IMR-90 (cell line): ENCODE measurements around the gene CLEC20A. TPM values are rescaled to one million over a fixed set of nuclear protein-coding genes. Genes with fewer than 3 reads are reported as not detected.

Experiments used
- ATAC-seq: fragments of 200-7000 bp; cut with Tn5 transposase; 2 replicates; pipeline ENCODE4 v1.9.1; 2020; ENCODE audit warnings: low read depth, mild to moderate bottlenecking, moderate library complexity
- Bru-seq: library from RNA; stranded (reverse); fragments of 400-500 nt; gene quantifications from one replicate; lab custom pipeline; 2021; lab: Mats Ljungman, UMichigan
- BruChase-seq, 2 experiments: library from RNA; stranded (reverse); fragments of 400-500 nt; gene quantifications; one replicate each; lab custom pipeline; 2021; lab: Mats Ljungman, UMichigan
- BruUV-seq: library from RNA; stranded (reverse); fragments of 400-500 nt; replicated peaks from 2 replicates; lab custom pipeline; 2021; lab: Mats Ljungman, UMichigan
- CTCF ChIA-PET: fragments of 300-600 bp; formaldehyde crosslinking; extraction: SDS; loops from one replicate; lab custom pipeline; 2021; ENCODE audit warnings: antibody characterized with exemption; lab: Yijun Ruan, JAX
- POLR2A ChIA-PET: fragments of 300-600 bp; sonication (Branson Sonifier 250); formaldehyde crosslinking; loops from one replicate; lab custom pipeline; 2022; ENCODE audit warnings: antibody characterized with exemption; ENCODE audit not compliant: unreplicated experiment; lab: Charles Lee
- DNase-seq: peaks from one replicate; pipeline ENCODE4 v3.0.0; 2013
- H2AFZ ChIP-seq: replicated peaks from 2 replicates; pipeline ENCODE3; 2013; ENCODE audit warnings: low read length, mild to moderate bottlenecking; ENCODE audit not compliant: poor library complexity
- H2AK5ac ChIP-seq: 2 replicates; pipeline ENCODE4 v1.6.1; 2013; ENCODE audit warnings: low read depth, low read length, inconsistent platforms
- H2AK9ac ChIP-seq: replicated peaks from 2 replicates; pipeline ENCODE3; 2013; ENCODE audit warnings: mild to moderate bottlenecking, low read depth, low read length, moderate library complexity; ENCODE audit not compliant: poor library complexity
- H2BK120ac ChIP-seq: 2 replicates; pipeline ENCODE4 v1.6.1; 2013; ENCODE audit warnings: low read depth, low read length, inconsistent platforms
- H2BK15ac ChIP-seq: 3 replicates; pipeline ENCODE4 v1.6.1; 2013; ENCODE audit warnings: low read depth, low read length, inconsistent platforms
- H2BK20ac ChIP-seq: 2 replicates; pipeline ENCODE4 v1.6.1; 2013; ENCODE audit warnings: low read depth, mild to moderate bottlenecking, inconsistent platforms, low read length, moderate library complexity
- H2BK5ac ChIP-seq: 2 replicates; pipeline ENCODE4 v1.6.1; 2013; ENCODE audit warnings: mild to moderate bottlenecking, low read depth, low read length, inconsistent platforms; ENCODE audit not compliant: poor library complexity, severe bottlenecking
- H3K14ac ChIP-seq: replicated peaks from 2 replicates; pipeline ENCODE4 v1.6.1; 2013; ENCODE audit warnings: low read depth, low read length, inconsistent platforms
- H3K18ac ChIP-seq: 2 replicates; pipeline ENCODE4 v1.6.1; 2013; ENCODE audit warnings: low read depth, low read length, control low read depth
- H3K23ac ChIP-seq: 2 replicates; pipeline ENCODE4 v1.6.1; 2013; ENCODE audit warnings: low read depth, low read length, inconsistent platforms
- H3K27ac ChIP-seq: 2 replicates; pipeline ENCODE4 v1.5.1; 2013; ENCODE audit warnings: mild to moderate bottlenecking, control low read depth, low read length; ENCODE audit not compliant: insufficient read depth
- H3K27me3 ChIP-seq: 2 replicates; pipeline ENCODE4 v1.6.1; 2013; ENCODE audit warnings: low read length; ENCODE audit not compliant: control insufficient read depth, insufficient read depth
- H3K36me3 ChIP-seq: 2 replicates; pipeline ENCODE4 v1.6.1; 2013; ENCODE audit warnings: low read length, mixed read lengths; ENCODE audit not compliant: control insufficient read depth, insufficient read depth
- H3K4ac ChIP-seq: 2 replicates; pipeline ENCODE4 v1.6.1; 2013; ENCODE audit warnings: low read depth, low read length, inconsistent platforms
- H3K4me1 ChIP-seq: 2 replicates; pipeline ENCODE4 v1.6.1; 2013; ENCODE audit warnings: low read length, mixed read lengths; ENCODE audit not compliant: control insufficient read depth, insufficient read depth
- H3K4me2 ChIP-seq: 2 replicates; pipeline ENCODE4 v1.6.1; 2013; ENCODE audit warnings: low read depth, mild to moderate bottlenecking, control low read depth, low read length, moderate library complexity
- H3K4me3 ChIP-seq: 2 replicates; pipeline ENCODE4 v1.5.1; 2013; ENCODE audit warnings: low read depth, mild to moderate bottlenecking, control low read depth, low read length, moderate library complexity; ENCODE audit not compliant: insufficient read depth
- H3K56ac ChIP-seq: 2 replicates; pipeline ENCODE4 v1.6.1; 2013; ENCODE audit warnings: low read length, inconsistent platforms; ENCODE audit not compliant: insufficient read depth; ENCODE audit errors: extremely low read depth
- H3K79me1 ChIP-seq, 2 experiments: 2 replicates each; pipeline ENCODE4 v1.6.1; 2013; ENCODE audit warnings: low read length in 2 of 2, inconsistent platforms in 1 of 2, low read depth in 1 of 2
- H3K9ac ChIP-seq: 2 replicates; pipeline ENCODE4 v1.6.1; 2013; ENCODE audit warnings: low read depth, low read length, control low read depth
- H3K9me1 ChIP-seq: 2 replicates; pipeline ENCODE4 v1.6.1; 2013; ENCODE audit warnings: low read length, inconsistent platforms; ENCODE audit not compliant: insufficient read depth
- H3K9me3 ChIP-seq: 2 replicates; pipeline ENCODE4 v1.6.1; 2013; ENCODE audit warnings: low read length; ENCODE audit not compliant: control insufficient read depth, insufficient read depth
- H4K20me1 ChIP-seq: 2 replicates; pipeline ENCODE4 v1.6.1; 2013; ENCODE audit warnings: low read length, inconsistent platforms; ENCODE audit not compliant: insufficient read depth
- H4K5ac ChIP-seq: 2 replicates; pipeline ENCODE4 v1.6.1; 2013; ENCODE audit warnings: mild to moderate bottlenecking, low read depth, low read length, control low read depth
- H4K8ac ChIP-seq, 2 experiments: 2 replicates each; pipeline ENCODE4 v1.6.1; 2013; ENCODE audit warnings: low read depth in 2 of 2, low read length in 2 of 2, control low read depth in 1 of 2, inconsistent platforms in 1 of 2
- H4K91ac ChIP-seq: 2 replicates; pipeline ENCODE4 v1.6.1; 2013; ENCODE audit warnings: low read depth, low read length, inconsistent platforms; ENCODE audit not compliant: insufficient read depth
- CEBPB ChIP-seq: IDR thresholded peaks from 2 replicates; pipeline ENCODE4 v1.6.1; 2012; ENCODE audit warnings: low read depth, low read length, improper control_type of control experiment
- CHD1 ChIP-seq: IDR thresholded peaks from 2 replicates; pipeline ENCODE4 v1.6.1; 2012; ENCODE audit warnings: low read depth, low read length, improper control_type of control experiment
- CTCF ChIP-seq: conservative IDR thresholded peaks from 2 replicates; pipeline ENCODE4 v1.5.1; 2012; ENCODE audit warnings: mild to moderate bottlenecking, low read depth, low read length, improper control_type of control experiment
- ELK1 ChIP-seq: fragments of 150-350 bp; IDR thresholded peaks from 2 replicates; pipeline ENCODE4 v1.6.1; 2016; ENCODE audit warnings: low read depth, mild to moderate bottlenecking, low read length, moderate library complexity, borderline replicate concordance
- FOS ChIP-seq: fragments of 150-350 bp; IDR thresholded peaks from 2 replicates; pipeline ENCODE4 v1.6.1; 2016; ENCODE audit warnings: low read depth, low read length
- MAFK ChIP-seq: IDR thresholded peaks from 2 replicates; pipeline ENCODE4 v1.6.1; 2012; ENCODE audit warnings: low read depth, low read length, improper control_type of control experiment
- MAZ ChIP-seq: IDR thresholded peaks from 2 replicates; pipeline ENCODE4 v1.6.1; 2012; ENCODE audit warnings: low read depth, mild to moderate bottlenecking, low read length, improper control_type of control experiment, moderate library complexity, borderline replicate concordance
- MXI1 ChIP-seq: IDR thresholded peaks from 2 replicates; pipeline ENCODE4 v1.6.1; 2012; ENCODE audit warnings: low read depth, mild to moderate bottlenecking, low read length, moderate library complexity, borderline replicate concordance
- RCOR1 ChIP-seq: IDR thresholded peaks from 2 replicates; pipeline ENCODE4 v1.6.1; 2012; ENCODE audit warnings: mild to moderate bottlenecking, low read length, improper control_type of control experiment; ENCODE audit not compliant: insufficient replicate concordance
- RFX5 ChIP-seq: IDR thresholded peaks from 2 replicates; pipeline ENCODE4 v1.8.0; 2012; ENCODE audit warnings: low read depth, mild to moderate bottlenecking, low read length, moderate library complexity
- SMC3 ChIP-seq: fragments of 150-350 bp; IDR thresholded peaks from 2 replicates; pipeline ENCODE4 v1.6.1; 2016; ENCODE audit warnings: low read depth, mild to moderate bottlenecking, antibody characterized with exemption, low read length, moderate library complexity
- USF2 ChIP-seq: fragments of 150-350 bp; IDR thresholded peaks from 2 replicates; pipeline ENCODE4 v1.6.1; 2017; ENCODE audit warnings: mild to moderate bottlenecking, antibody characterized with exemption, low read length, low read depth
- WGBS, 2 experiments: methylation state at CpG; one replicate each; pipeline versions ENCODE4 v1.1.5 to v1.1.7; 2013; ENCODE audit warnings: missing lambda C conversion rate in 2 of 2; ENCODE audit not compliant: insufficient read length in 1 of 2; ENCODE audit errors: extremely low coverage in 2 of 2; 5-methylcytosine and 5-hydroxymethylcytosine counted together
- dilution Hi-C: fragments of 300-500 bp; cut with HindIII; formaldehyde crosslinking; loops from one replicate; pipeline ENCODE4 v1.14.3; 2018; ENCODE audit warnings: low sequenced_read_pairs; ENCODE audit not compliant: unreplicated experiment
- in situ Hi-C: fragments of 300-500 bp; cut with MboI; formaldehyde crosslinking; loops from 3 replicates; pipeline ENCODE4 v1.14.3; 2019; ENCODE audit warnings: low sequenced_read_pairs, inconsistent platforms, mixed read lengths
- intact Hi-C: fragments of 100-400 bp; cut with micrococcal nuclease; formaldehyde crosslinking; loops from 2 replicates; pipeline ENCODE4 v1.10.0; 2022
- long read RNA-seq: library from polyadenylated mRNA; unstranded; transcript quantifications from one replicate; pipeline ENCODE4 v2.0.0, GENCODE V29; 2021; ENCODE audit not compliant: unreplicated experiment
- polyA plus RNA-seq, 3 experiments: library from polyadenylated mRNA; depleted of rRNA; stranded (reverse); fragments of >200 nt; gene quantifications; 2 replicates each; pipeline ENCODE4 v1.2.3, GENCODE V29; 2012; ENCODE audit warnings: low replicate concordance in 1 of 3
- total RNA-seq: library from RNA; depleted of rRNA; stranded (reverse); fragments of >200 nt; gene quantifications from 2 replicates; pipeline ENCODE4 v1.2.3, GENCODE V29; 2012; rRNA removed

CLEC20A gene
- total RNA-seq (not detected in 2 replicates), polyA plus RNA-seq (2012; rRNA removed) (not detected in 2 replicates), Bru-seq, nascent RNA (not detected), BruChase-seq, experiment 1, labeled RNA remaining after a 6-hour chase (not detected), BruChase-seq, experiment 2, labeled RNA remaining after a 2-hour chase (not detected)
- not detected in 2 replicates for polyA plus RNA-seq (2012; cell fraction: cytosol; rRNA removed)
- not detected in 2 replicates for polyA plus RNA-seq (2012; cell fraction: nucleus; rRNA removed; ENCODE audit: low replicate concordance)
- long read RNA-seq, result 0 reads

- TF ChIP-seq CTCF (no peak), MXI1 (no peak), MAFK (no peak), ELK1 (no peak), FOS (no peak), MAZ (no peak), USF2 (no peak), SMC3 (no peak), RFX5 (no peak), CEBPB (no peak), RCOR1 (no peak), CHD1 (no peak)
- BruUV-seq, result no TSS peak
- ATAC-seq, result no peak
Observed at GRCh38 chr1:178496410-178497135, at the start of gene CLEC20A. TSS of gene CLEC20A (minus strand) at chr1:178496964. CDS start at chr1:178496939, 25 bp downstream.

More at GRCh38 chr1:178496410-178497135, at the start of gene CLEC20A:
- Histone ChIP-seq H3K14ac (no peak within 1 kb of the TSS), H3K9me1 (peaks cover 3% of the 10 kb centered on the region; the same call in 1 of the 2 replicates), H3K4me3 (no peak within 1 kb of the TSS), H3K4me2 (no peak within 1 kb of the TSS), H2BK120ac (no peak within 1 kb of the TSS), H2BK5ac (no peak within 1 kb of the TSS), H3K18ac (no peak within 1 kb of the TSS), H3K56ac (no peak within 1 kb of the TSS), H2BK20ac (no peak within 1 kb of the TSS), H4K91ac (no peak within 1 kb of the TSS), H3K79me1 (no peaks in the 10 kb centered on the region), H4K20me1 (no peaks in the 10 kb centered on the region), H4K8ac (no peak within 1 kb of the TSS), H4K5ac (no peak within 1 kb of the TSS), H3K27ac (no peak within 1 kb of the TSS), H2AK5ac (no peak within 1 kb of the TSS), H3K36me3 (no peaks in the 10 kb centered on the region), H3K4me1 (no peaks in the 10 kb centered on the region), H3K4ac (no peak within 1 kb of the TSS), H2AK9ac (no peak within 1 kb of the TSS), H2AFZ (no peak within 1 kb of the TSS), H3K9ac (no peak within 1 kb of the TSS), H3K9me3 (no peaks in the 10 kb centered on the region), H3K27me3 (peaks cover 3% of the 10 kb centered on the region; the same call in 1 of the 2 replicates), H3K23ac (no peak within 1 kb of the TSS), H2BK15ac (no peak within 1 kb of the TSS)
- 92% methylated on average over 14 of the region's 26 CpGs; no CpG with 5 or more reads in 1 of the 2 experiments for WGBS, 2 experiments
- DNase-seq, result no peak
- CTCF ChIA-PET, result interaction anchor here (0.6 kb wide), 1 partner anchor 617 kb away, joined by 6 read pairs; no protein-coding TSS in a partner anchor
- intact Hi-C loops, result loop anchor here (10.0 kb wide), 1 partner anchor 542 kb away; no protein-coding TSS in a partner anchor
- in situ Hi-C loops, result no loop called here
- POLR2A ChIA-PET, result no interaction called here
- dilution Hi-C loops, result no loop called here
